Stimulated activated CD8-positive, alpha-beta memory T cell treated with anti-CD3 and anti-CD28 coated beads, Interleukin-4, amount 100 ng/mL, for 24 hours (primary cell): ENCODE results near the gene PAK2.
"Not testable (repeated sequence)": the region's sequence is repeated elsewhere in the genome, so short reads cannot be mapped to it uniquely, and the experiment has no call there.

ENCODE experiments used
- DNase-seq: peaks from one replicate; pipeline ENCODE4 v3.0.0-alpha.2; 2020; ENCODE audit warnings: low read depth

Gene PAK2

DNA sequence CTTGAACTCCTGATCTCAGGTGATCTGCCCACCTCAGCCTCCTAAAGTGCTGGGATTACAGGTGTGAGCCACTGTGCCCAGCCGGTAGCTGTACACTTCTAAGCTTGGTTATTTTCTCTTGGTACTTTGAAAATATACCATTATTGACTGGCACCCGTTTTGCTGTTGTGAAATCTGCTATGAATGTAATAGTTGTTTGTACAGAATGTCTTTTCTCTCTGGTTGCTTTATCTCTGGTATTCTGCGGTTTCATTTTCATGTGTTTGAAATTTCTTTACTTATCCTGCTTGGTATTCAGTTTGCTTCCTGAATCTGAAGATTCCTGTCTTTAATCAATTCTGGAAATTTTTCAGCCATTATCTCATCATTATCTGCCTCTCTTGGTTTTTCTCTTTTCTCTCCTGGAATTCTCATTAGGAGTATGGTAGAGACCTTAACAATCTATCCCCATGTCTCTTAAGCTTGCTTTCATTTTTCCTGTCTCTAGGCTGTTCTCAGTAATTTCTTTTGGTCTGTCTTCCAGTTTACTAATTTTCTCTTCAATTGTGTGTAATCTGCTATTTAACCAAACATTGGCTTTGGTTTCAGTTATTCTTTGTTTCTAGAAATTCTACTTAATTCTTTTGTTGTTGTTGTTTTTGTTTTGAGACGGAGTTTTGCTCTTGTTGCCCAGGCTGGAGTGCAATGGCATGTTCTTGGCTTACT lies 2.8 kb upstream of the PAK2 start:
- no peak for DNase-seq

DNA sequence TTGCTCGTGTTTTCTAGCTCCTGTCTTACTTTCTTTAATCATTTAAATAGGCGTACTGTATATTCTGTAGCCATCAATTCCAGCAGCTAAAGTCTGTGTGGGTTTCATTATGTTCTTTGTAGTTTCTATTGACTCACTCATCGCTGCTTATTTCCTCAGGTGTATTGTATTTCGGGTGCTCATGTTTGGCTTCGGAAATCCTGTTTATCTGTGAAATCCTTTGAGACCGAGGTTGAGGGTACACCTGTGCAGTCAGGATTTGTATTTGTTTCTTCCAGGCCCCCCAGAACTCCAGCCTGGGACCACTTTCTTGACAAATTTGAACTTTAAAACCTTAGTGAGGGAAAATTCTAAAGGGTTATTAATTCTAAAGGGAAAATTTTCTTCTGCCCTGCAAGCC lies 2.0 kb upstream of the PAK2 start:
- no peak for DNase-seq

DNA sequence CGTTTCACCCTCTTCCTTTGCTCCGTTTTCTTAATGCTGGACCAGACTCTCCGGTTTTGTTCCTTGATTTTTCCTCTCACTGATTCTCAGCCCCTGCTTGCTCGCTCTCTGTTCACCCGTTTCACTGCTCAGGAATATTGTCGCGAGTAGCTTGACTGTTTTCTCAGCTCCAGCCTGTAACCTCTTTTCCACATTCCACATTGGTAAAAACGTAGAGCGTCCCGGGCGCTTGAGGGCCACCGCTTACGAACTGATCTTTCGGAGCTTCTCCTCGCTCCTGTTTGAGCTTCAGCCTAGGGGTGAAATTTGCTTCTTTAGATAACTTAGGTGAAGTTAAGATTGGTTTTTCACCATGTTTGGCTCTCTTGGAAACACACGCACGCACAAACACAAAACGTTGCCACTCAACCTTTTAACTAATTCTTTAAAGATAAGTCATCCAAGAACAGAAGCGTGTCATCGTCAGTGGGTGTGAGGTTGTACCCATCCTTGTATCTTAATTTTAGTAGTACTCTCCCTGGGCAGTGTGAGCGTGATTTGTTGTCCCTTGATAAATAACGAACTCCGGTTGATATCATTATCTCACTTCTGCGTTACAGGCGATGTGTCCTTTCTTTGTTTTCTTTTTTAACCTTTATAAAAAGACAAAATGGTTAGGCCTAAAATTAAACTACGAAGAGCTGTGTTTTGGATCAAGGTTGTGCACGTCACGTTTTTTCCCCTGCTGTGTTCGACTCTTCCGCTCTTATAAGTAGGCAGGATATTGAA lies 1.0 kb downstream of the PAK2 start:
- DNase-seq, result no peak

DNA sequence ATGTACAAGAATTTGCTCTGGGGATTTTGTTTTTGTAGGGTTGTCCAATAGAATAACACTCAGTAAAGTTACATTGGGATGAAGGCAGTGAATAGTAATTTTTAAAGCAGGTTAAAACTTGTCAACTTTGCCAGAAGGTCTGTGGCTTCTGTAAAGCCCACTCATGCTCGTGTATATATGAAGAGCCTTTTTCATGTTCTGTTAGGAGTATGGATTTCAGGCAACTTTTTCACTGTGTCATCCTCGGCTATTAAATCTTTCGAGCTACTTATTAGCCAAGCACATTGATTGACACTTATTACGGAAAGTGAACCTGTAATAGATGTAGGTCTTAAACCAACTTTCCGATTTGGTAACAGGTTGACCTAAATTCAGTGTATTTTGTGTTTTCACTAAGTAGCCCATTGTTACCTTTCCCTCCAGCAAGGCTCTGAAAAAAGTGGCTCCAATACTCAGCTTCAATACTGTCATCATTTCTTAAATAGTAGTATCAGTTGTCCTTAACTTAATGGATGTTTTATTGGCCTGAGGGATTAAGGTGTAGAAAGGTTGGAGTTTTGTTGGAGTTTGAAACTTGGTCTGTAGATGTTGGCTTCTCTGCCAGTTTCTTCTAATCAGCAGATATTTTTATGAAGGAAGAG lies 1.7 kb downstream of the PAK2 start:
- no peak for DNase-seq

DNA sequence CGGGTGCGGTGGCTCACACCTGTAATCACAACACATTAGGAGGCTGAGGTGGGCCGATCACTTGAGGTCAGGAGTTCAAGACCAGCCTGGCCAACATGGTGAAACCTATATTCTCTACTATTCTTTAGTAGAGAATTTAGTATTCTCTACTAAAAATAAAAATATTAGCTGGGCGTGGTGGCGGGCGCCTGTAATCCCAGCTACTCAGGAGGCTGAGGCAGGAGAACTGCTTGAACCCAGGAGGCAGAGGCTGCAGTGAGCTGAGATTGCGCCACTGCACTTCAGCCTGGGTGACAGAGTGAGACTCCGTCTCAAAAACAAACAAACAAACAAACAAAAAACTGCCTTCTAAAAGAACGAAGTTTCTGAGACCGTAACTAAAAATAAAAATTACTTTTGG lies 3.9 kb downstream of the PAK2 start:
- DNase-seq, result not testable (repeated sequence)

DNA sequence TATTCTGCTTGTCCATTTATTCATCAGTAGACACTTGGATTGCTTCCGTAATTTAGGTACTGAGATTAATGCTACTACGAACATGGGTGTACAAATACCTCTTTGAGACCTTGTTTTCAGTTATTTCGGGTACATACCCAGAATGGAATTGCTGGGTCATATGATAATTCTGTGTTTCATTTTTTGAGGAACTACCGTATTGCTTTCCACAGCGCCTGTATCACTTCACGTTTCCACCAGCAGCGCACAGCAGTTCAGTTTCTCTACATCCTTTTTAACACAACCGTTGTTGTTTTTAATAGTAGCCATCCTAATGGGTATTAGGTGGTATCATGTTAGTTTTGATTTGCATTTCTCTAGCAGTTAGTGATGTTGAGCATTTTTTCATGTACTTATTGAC lies 9.5 kb downstream of the PAK2 start:
- no peak for DNase-seq

DNA sequence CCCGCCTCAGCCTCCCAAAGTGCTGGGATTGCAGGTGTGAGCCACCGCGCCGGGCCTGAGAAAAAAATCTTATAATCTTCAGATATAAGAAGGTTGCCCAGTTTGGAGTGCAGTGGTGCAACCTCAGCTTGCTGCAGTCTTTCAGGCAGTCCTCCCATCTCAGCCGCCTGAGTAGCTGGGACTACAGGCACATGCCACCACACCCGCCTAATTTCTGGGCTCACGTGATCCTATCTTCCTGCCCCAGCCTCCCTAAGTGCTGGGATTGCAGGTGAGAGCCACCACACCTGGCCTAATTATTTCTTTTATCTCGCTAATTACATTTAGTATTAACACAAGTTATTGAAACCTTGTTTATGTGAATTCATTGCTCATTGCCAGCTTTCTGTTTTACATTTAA lies 13.5 kb downstream of the PAK2 start:
- DNase-seq, result no peak

DNA sequence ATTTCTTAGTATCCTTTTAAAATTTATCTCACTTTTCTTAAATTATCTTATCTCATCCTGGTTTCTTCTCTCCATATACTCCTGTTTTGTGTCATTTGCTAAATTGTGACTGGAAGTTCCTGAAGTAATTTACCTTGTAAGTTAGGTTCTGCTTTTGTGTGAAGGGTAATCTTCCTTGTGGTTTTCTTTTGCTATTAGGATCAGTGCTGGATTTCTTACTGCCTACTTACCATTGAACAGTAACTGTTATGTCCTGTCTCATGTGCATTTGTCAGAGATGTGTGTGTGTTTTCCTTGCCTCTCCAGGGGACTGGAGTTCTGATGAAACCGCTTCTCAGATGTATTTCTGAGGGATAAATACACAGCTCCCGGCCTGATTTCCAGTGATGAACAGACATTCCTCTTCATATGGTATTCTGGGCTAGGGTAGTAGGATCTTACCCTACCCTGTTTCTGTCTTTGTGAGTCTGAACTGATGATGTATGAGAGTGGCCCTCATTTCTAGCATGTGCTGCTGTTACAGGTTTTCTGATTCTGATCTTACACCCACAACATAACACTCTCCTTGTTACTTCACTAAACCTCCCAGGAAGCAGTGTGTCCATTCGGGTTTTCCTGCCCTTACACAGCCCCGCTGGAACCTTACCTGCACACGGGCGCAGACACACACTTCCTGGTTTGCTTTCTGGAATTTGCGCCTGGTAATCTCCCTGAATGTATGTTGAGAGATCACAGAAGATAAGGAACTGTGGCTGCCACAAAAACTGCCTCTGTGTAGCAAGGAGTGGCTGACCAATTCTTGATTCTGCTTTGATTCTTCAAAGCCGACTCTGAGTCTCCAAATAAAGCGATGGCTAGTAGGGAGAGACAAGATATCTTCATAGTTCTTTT lies 14.7 kb downstream of the PAK2 start:
- no peak for DNase-seq

DNA sequence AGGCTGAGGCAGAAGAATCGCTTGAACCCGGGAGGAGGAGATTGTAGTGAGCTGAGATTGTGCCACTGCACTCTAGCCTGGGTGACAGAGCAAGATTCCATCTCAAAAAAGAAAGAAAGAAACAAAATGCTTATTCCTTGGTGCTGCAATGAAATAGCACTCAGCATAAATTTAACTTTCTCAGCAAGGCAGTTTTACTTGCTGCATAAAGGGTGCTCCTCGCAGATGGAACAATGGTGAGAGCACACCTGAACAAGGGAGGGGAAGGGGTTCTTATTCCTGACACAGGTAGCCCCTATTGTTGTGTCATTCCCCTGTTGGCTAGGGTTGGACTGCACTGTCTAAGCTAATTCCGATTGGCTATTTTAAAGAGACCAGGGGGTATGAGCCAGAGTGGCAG lies 17.1 kb downstream of the PAK2 start:
- DNase-seq, result no peak

DNA sequence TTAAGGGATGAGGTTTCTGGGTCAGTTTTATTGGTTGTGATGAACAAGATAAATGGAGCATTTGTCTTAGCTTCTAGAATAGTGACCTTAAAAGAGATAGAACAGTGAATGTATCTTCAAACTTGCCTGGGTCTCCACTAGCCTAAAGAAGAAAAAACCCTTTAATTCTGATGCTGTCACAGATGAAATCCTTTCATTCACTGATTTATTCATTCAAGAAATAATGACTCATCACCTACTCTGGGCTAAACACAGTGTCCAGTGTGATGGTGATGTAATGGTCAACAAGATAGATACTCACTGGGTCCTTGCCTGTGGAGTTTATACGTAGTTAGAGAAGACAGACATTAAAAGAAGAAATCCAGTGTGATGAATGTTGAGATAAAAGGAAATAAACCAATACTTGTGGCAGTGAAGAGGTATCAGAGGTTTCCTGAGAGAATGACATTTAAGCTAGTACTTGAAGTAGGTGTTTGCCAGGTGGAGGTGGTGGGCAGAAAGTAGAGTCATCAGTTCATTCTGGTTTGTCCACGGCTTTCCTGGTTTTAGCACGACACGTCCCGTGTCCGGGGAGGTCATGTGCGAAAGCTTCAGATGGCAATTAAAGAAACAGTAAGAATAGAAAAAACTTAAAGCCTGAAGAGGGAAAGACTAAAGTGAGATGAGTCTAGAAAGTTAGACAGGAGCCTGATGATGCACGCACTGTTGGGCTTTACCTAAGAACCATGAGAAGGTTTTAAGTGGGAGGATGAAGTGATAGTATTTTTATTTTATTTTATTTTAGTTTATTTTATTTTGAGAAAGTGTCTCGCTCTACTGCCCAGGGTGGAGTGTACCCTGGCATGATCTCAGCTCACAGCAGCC lies 18.5 kb downstream of the PAK2 start:
- DNase-seq, result no peak

DNA sequence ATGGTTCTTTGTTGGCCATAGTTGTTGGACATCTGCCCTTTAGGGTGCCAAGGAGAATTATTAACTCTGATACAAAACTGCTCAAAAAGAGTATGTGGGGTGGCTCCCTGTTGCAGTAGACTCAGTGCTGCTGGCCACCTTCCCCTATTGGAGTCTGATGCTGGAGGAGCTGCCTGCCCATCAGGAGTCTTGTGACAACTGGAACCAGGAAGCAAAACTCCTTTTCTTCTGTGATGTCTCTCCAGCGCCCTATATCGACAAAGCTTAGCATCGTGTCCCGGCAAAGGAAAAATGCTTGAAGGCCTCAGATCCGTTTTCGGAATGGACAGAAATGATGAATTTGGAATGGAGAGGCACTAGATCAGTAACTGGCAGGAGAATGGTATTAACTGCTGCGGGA lies 23.5 kb downstream of the PAK2 start:
- no peak for DNase-seq

DNA sequence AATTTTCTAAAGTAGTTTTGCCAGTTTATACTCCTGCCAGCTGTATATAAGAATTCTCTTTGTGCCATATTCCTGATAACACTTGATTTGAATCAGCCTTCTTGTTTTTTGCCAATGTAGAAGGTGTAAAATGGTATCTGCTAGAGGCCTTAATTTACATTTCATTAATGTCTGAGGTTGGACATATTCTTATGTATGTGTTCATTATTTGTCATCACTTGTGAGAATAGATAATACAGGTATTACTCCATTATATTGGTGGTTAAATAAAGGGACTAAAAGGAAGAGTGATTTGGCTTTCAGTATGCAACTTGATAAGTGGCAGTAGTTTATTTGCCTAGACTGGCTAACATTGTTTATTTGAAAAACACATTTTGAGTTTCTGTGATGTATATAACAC lies 25.8 kb downstream of the PAK2 start:
- no peak for DNase-seq

DNA sequence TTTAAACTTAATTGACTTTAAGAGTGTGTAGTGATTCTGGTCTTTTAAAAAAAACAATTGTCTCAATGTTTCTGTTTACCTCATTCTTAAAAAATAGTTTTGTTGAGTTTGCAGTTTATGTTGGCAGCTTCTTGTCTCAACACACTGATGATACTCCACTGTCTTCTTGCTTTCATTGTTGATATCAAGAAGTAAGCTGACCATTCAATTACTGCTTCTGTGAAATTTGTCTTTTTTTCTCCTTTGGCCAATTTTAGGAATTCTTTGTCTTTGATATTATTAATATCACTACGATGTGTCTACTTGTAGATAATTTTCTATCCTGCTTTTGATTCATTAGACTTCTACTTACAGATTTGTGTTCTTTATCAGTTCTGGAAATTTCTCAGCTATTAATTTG lies 31.4 kb downstream of the PAK2 start:
- DNase-seq, result no peak

DNA sequence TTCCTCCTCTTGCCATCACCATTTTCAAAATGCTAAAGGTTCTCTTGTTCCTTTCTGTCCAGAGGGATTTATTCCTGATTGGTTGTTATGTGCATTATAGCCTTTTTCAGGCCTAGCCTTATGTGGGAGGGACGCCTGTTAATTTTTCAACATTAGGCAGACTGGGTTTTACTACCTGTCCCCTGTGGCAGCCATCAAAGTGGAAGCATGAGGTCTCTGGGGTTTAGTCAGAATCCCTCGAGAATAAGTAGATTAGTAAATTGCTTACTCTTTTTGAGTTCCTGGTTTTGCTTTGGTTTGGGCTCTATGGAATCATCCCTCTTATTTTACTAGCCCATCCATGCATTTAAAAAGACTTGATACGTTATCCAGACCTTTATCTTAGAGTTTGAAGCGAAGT lies 32.4 kb downstream of the PAK2 start:
- no peak for DNase-seq

DNA sequence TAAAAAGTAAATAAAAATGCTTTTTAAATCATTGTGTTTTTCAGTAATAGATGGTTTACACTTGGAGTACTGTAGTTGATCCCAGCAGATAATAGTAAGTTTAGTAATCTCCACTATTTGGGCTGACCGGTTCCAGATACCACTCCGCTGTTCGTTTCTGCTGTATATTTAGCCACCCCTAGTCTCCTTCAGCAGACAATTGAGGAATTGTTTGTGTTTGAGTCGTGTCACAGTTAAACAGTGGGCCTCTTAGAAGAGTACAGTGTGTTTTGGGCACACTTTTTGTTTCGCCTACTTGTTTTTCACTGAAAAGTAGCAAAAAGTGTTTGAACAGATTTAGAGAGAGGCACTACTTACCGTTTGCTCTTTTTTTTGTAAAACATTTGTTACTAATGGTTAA lies 33.2 kb downstream of the PAK2 start:
- no peak for DNase-seq

DNA sequence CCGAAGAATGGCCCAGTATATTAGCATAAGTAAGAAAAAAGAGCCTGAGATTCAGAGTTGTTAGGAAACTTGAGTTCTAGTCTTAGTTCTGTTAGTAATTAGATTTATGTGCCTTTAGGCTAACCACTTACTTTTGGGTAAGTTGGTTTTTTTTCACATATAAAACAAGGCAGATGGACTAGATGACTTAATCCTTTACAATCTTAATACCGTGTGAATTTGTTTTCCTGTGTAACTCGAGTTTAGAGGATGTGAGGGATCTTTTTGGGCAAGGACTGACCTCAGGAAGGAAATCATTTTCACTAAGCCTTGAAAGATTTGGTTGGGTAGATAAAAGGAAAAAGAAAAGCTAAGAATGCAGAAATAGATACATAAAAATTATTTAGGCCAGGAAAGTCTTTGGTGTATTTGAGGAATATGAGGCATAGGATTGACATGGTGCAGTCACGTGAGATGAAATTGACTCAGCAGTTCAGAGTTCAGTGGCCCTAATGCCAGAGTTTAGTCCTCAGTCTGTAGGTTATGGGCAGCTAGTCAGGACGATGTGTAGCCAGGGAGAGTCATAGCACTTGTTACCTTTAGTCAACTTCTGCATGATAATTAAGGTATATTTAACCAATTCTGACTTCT lies 34.6 kb downstream of the PAK2 start:
- DNase-seq, result no peak

DNA sequence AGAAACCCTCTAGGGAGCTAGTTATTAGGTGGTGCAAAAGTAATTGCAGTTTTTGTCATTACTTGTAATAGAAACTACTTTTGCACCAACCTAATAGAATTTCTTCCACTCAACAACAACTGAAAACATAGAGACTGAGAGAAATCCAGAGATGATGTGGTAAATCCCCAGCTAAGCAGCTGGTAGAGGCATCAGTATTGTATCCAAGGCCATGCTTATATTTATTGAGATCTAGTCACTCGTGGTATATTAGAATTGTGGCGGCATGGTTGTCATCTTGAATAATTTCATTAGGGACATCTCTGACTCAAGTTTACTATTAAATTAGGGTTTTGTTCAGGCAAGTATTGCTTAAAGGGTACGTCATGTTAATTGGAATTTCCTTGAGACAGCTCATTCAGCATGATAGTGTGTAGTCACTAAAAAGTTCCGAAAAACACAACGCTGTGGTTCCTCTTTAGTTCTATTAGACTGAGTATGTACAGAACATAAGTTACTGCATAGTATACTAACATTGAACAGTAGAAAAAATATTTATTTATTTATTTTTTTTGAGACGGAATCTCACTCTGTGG lies 35.3 kb downstream of the PAK2 start:
- no peak for DNase-seq

DNA sequence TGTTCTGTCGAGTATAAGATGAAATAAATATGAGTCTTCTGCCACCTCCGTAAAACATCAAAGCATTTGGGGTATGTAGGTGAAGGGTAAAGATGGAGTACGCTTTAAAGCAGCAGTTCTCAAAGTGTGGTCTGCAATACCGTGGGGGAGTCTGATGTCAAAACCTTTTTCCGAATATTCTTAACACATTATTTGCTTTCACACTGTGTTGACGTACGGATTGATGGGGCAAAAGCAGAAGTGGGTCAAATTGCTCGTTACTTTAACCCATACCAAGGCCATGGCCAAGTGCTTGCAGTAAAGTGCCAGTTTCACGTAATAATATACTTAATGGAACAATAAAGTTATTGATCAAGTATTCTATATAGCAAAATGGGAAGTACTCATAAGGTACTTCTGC lies 36.3 kb downstream of the PAK2 start:
- DNase-seq, result no peak

DNA sequence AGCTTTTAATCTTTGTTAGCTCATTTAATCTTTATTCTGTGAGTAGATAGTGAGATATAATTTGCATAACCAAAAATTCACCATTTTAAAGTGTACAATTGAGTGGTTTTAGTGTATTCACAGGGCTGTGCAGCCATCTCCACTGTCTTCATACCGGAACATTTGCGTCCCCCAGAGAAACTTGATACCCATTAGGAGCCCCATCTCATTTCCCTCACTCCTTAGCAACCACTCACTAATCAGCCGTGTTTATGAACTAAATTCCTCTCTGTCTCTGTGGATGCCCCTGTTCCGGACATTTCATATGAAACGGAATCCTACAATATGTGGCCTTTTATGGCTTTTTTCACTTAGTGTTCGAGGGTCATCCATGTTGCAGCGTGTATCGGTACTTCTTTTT lies 38.2 kb downstream of the PAK2 start:
- no peak for DNase-seq

DNA sequence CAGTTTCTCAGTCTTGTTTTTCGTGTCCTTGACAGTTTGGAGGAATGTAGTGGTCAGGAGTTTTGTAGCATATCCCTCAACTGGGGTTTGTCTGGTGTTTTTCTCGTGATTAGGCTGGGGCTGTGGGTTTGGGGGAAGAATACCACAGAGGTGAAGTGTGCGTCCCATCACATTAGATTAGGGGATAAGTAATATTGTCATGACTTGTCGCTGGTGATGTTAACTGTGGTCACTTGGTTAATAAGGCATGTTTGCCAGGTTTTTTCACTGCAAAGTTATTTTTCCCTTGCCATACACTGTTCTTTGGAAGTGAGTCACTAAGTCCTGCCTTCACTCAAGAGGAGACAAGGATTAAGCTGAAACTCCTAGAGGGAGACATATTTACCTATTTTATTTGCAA lies 39.1 kb downstream of the PAK2 start:
- DNase-seq, result no peak

DNA sequence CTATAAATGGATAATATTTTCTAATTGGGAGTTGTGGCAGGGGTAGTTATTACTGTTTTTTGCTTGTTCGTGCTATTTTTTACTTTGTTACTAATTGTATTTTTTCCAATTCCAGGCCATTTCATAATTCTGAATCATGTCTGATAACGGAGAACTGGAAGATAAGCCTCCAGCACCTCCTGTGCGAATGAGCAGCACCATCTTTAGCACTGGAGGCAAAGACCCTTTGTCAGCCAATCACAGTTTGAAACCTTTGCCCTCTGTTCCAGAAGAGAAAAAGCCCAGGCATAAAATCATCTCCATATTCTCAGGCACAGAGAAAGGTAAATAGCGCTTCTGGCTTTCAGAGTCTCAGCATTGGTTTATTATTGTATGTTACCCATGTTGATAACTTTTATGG lies 42.9 kb downstream of the PAK2 start:
- DNase-seq, result no peak
